Suprapubic skin (tissue), 4 donors: ENCODE results near the gene CLMP. TPM values are rescaled to one million over a fixed set of nuclear protein-coding genes. Genes with fewer than 3 reads are reported as not detected.
"Not testable (repeated sequence)": the region's sequence is repeated elsewhere in the genome, so short reads cannot be mapped to it uniquely, and the experiment has no call there.

Source experiments
- DNase-seq, 2 donors: peaks; one replicate each; pipeline ENCODE4 v3.0.0-alpha.2; 2019; ENCODE audit warnings: low spot score in 2 of 2
- H3K27ac ChIP-seq: fragments of 200-600 bp; sonication (generic); one replicate; pipeline ENCODE4 v1.5.1; 2019
- H3K27me3 ChIP-seq: fragments of 200-600 bp; sonication (generic); one replicate; pipeline ENCODE4 v1.5.1; 2019
- H3K36me3 ChIP-seq: fragments of 200-600 bp; sonication (generic); one replicate; pipeline ENCODE4 v1.5.1; 2019
- H3K4me1 ChIP-seq: fragments of 200-600 bp; sonication (generic); one replicate; pipeline ENCODE4 v1.5.1; 2019
- H3K4me3 ChIP-seq: fragments of 200-600 bp; sonication (generic); one replicate; pipeline ENCODE4 v1.5.1; 2019; ENCODE audit warnings: mild to moderate bottlenecking
- H3K9me3 ChIP-seq: fragments of 200-600 bp; sonication (generic); one replicate; pipeline ENCODE4 v1.5.1; 2019
- EP300 ChIP-seq: sonication (generic); formaldehyde crosslinking; IDR thresholded peaks from one replicate; pipeline ENCODE4 v1.6.1; 2017; ENCODE audit warnings: antibody characterized with exemption
- POLR2A ChIP-seq, 2 donors: fragments of 450-650 bp; IDR thresholded peaks; one replicate each; pipeline ENCODE4 v1.6.1; 2017; ENCODE audit warnings: antibody characterized with exemption in 2 of 2, mild to moderate bottlenecking in 2 of 2, moderate library complexity in 2 of 2
- POLR2AphosphoS5 ChIP-seq, 3 donors: sonication (generic); formaldehyde crosslinking; IDR thresholded peaks; one replicate each; pipeline ENCODE4 v1.6.1; 2017; ENCODE audit warnings: antibody characterized with exemption in 3 of 3
- WGBS: methylation state at CpG from one replicate; pipeline ENCODE4 v1.1.5; 2018; 5-methylcytosine and 5-hydroxymethylcytosine counted together
- total RNA-seq, 4 donors: library from RNA; depleted of rRNA; stranded (reverse); fragments of >200 nt; gene quantifications; one replicate each; pipeline ENCODE4 v1.1.0, GENCODE V29; 2016
- TF ChIP-seq, protein P1 (sequence below), 2 donors: fragments of 200-600 bp in 1 of 2; fragments of 450-650 bp in 1 of 2; sonication (generic) in 1 of 2; IDR thresholded peaks; one replicate each; pipeline ENCODE4 v1.5.1; 2016 to 2019; ENCODE audit warnings: antibody characterized with exemption in 2 of 2, mild to moderate bottlenecking in 1 of 2, moderate library complexity in 1 of 2

CLMP gene
- total RNA-seq, 4 donors from 2014 or later, result 17.5 to 26.9 (median 19.9) TPM

DNA sequence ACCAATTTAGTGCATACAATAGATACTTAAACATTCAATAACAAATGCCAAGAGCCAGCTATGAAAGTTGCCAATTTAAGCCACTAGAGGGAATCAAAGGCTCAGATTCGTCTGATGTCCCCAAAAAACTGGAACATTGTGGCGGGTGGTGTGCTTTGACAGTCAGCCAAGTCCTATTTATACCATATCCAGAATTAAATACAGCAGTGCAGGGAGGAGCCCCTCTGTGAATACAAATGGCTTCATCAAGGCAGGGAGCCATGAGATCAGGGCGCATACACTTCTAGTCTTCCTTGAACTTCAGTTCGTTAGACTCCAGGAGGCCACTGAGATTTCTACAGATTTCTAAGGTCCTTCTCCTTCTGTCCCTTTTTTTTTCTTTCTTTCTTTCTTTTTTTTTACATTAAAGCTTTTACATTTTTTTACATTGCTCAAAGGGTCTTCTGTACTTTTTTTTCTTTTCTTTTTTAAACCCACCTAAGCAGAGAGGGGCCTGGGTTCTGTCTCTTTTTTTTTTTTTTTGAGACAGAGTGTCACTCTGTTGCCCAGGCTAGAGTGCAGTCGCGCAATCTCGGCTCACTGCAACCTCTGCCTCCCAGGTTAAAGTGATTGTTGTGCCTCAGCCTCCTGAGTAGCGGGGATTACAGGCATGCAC lies 91.6 kb downstream of the CLMP start:
- 50% methylated on average over 8 of the region's 8 CpGs for WGBS
- H3K9me3 ChIP-seq, result no peaks in the 10 kb centered on the region
- H3K36me3 ChIP-seq, result no peaks in the 10 kb centered on the region
- no peak overlapping the region for H3K4me3 ChIP-seq
- H3K4me1 ChIP-seq, result peaks cover 9% of the 10 kb centered on the region
- TF ChIP-seq, protein P1, sequence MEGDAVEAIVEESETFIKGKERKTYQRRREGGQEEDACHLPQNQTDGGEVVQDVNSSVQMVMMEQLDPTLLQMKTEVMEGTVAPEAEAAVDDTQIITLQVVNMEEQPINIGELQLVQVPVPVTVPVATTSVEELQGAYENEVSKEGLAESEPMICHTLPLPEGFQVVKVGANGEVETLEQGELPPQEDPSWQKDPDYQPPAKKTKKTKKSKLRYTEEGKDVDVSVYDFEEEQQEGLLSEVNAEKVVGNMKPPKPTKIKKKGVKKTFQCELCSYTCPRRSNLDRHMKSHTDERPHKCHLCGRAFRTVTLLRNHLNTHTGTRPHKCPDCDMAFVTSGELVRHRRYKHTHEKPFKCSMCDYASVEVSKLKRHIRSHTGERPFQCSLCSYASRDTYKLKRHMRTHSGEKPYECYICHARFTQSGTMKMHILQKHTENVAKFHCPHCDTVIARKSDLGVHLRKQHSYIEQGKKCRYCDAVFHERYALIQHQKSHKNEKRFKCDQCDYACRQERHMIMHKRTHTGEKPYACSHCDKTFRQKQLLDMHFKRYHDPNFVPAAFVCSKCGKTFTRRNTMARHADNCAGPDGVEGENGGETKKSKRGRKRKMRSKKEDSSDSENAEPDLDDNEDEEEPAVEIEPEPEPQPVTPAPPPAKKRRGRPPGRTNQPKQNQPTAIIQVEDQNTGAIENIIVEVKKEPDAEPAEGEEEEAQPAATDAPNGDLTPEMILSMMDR (IDR thresholded peaks at IDR 0.05), result peak; percentile 48 to 54
- TF ChIP-seq POLR2A (IDR thresholded peaks at IDR 0.05), result no peak
- no peak overlapping the region for H3K27ac ChIP-seq
- DNase-seq, result peak; percentile 74 to 83
- H3K27me3 ChIP-seq, result peaks cover 2% of the 10 kb centered on the region

DNA sequence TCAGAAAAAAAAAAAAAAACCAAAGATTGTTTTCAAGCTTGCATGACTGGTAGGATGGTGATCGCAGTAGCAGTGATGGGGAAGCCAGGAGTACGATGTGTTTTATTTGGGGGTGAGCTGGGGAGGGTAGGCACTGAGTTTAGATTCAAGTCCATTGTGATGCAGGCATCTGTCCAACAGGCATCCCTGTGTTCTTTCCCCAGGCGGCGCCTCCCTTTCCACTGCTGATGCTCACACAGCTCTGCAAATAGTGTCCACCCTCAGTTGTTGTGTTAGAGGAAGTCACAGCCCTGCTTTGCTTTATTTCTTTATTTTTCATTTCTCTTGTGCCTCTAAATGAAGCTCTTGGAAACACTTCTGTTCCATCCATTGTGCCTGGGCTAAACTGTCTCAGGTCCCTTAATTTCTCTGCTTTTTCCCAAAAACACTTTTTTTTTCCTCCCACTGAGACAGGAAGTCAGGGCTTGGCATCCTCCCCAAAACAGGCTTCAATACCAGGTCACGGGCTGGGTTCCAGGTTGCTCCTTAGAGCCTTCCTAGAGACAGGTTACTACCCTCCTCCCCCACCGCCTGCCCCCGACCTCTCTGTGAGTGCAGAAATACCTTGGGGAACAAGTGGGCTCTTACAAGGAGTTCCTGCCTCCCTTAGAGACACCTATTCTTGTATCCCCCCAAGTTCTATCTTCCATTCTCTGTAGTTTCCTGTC lies 94.5 kb downstream of the CLMP start:
- Histone ChIP-seq H3K27ac (peak overlapping the region; percentile 8), H3K4me1 (peaks cover 9% of the 10 kb centered on the region), H3K9me3 (no peaks in the 10 kb centered on the region), H3K4me3 (no peak overlapping the region), H3K36me3 (no peaks in the 10 kb centered on the region), H3K27me3 (no peaks in the 10 kb centered on the region)
- no peak for TF ChIP-seq POLR2AphosphoS5 (IDR thresholded peaks at IDR 0.05)
- TF ChIP-seq, protein P1 (IDR thresholded peaks at IDR 0.05), result no peak
- TF ChIP-seq EP300, result no peak
- TF ChIP-seq POLR2A (IDR thresholded peaks at IDR 0.05), result no peak
- WGBS, result 60% methylated on average over 7 of the region's 7 CpGs
- DNase-seq, result no peak

DNA sequence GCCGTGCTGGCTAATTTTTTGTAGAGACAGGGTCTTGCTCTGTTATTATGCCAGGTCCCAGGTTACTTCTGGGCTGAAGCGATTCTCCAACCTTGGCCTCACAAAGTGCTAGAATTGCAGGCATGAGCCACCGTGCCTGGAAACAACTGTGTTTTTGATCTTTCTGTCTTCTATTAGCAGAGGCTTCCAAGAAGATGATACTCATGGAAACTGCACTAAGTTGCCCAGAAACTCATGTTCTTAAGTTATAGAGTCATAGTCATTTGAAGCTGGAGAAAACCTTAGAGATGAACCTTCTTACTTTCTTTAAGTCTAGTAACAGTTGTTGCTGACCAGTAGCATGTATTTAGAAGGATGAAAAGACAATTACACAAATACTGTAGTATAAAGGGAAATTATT lies 96.1 kb downstream of the CLMP start:
- Histone ChIP-seq H3K4me3 (no peak overlapping the region), H3K27ac (no peak overlapping the region), H3K4me1 (peaks cover 9% of the 10 kb centered on the region), H3K9me3 (no peaks in the 10 kb centered on the region), H3K27me3 (no peaks in the 10 kb centered on the region), H3K36me3 (no peaks in the 10 kb centered on the region)
- DNase-seq, result no peak
- no peak for TF ChIP-seq EP300
- TF ChIP-seq POLR2AphosphoS5 (IDR thresholded peaks at IDR 0.05), result no peak
- TF ChIP-seq POLR2A (IDR thresholded peaks at IDR 0.05), result no peak
- TF ChIP-seq, protein P1 (IDR thresholded peaks at IDR 0.05), result no peak
- 87% methylated on average over 3 of the region's 3 CpGs for WGBS

DNA sequence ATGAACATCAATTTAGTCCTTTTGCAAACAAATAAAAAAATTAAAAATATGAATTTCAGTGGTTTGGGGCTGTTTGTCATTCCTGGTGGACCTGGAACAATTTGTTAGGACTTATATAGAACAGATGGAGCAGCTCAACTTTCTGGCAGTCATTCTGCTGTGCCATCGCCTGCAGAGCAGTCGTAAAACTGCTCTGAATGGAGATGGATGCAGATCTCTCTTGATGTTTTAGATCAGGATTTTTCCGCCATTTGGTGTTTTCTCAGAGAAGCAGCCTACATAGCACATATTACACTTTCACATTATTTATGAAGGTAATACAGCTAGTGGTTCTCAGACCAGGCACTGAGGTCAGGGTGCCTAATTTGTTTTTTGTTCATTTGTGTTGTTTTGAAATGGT lies 101.3 kb downstream of the CLMP start:
- no peak overlapping the region for H3K27ac ChIP-seq
- DNase-seq, result no peak
- 79% methylated on average over 3 of the region's 3 CpGs for WGBS
- no peaks in the 10 kb centered on the region for H3K9me3 ChIP-seq
- H3K27me3 ChIP-seq, result no peaks in the 10 kb centered on the region
- H3K4me1 ChIP-seq, result no peaks in the 10 kb centered on the region
- no peak for TF ChIP-seq EP300
- TF ChIP-seq POLR2A (IDR thresholded peaks at IDR 0.05), result no peak
- TF ChIP-seq, protein P1 (IDR thresholded peaks at IDR 0.05), result no peak
- TF ChIP-seq POLR2AphosphoS5 (IDR thresholded peaks at IDR 0.05), result no peak
- H3K4me3 ChIP-seq, result no peak overlapping the region
- H3K36me3 ChIP-seq, result no peaks in the 10 kb centered on the region

DNA sequence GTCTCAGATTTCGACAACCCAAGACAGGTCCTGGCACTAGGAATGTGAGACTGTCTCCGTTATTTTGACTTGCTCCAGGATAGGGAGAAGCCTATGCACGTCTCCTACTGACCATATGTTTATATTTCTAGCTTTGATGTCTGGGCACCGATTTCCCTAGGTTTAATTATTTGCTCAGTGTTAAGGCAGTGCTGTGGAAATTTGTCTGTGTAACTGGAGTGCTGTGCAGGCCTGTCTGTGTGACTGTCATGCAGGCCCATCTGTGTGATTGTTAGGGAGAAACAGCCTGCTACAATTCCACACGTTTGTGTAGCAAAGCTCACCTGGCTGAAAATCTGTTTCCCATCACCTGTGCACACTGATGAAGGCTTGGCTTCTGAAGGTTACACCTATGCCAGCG lies 103.5 kb downstream of the CLMP start:
- H3K27me3 ChIP-seq, result no peaks in the 10 kb centered on the region
- no peaks in the 10 kb centered on the region for H3K4me1 ChIP-seq
- WGBS, result 74% methylated on average over 6 of the region's 6 CpGs
- H3K36me3 ChIP-seq, result no peaks in the 10 kb centered on the region
- H3K4me3 ChIP-seq, result no peak overlapping the region
- no peak for DNase-seq
- H3K27ac ChIP-seq, result no peak overlapping the region
- H3K9me3 ChIP-seq, result no peaks in the 10 kb centered on the region
- no peak for TF ChIP-seq EP300
- no peak for TF ChIP-seq POLR2A (IDR thresholded peaks at IDR 0.05)
- no peak for TF ChIP-seq POLR2AphosphoS5 (IDR thresholded peaks at IDR 0.05)
- TF ChIP-seq, protein P1 (IDR thresholded peaks at IDR 0.05), result no peak

DNA sequence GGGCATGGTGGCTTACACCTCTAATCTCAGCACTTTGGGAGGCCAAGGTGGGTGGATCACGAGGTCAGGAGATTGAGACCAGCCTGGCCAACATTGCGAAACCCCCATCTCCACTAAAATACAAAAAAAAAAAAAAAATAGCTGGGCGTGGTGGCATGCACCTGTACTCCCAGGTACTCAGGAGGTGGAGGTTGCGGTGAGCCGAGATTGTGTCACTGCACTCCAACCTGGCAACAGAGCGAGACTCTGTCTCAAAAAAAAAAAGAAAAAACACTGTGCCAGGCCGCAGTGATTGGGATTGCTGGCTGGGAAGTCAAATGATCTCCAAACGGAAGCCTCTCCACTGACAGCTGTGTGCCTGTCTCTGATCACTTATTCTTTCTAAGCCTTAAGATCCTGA lies 104.9 kb downstream of the CLMP start:
- H3K9me3 ChIP-seq, H3K27ac ChIP-seq, H3K4me1 ChIP-seq, DNase-seq, H3K4me3 ChIP-seq, H3K36me3 ChIP-seq, H3K27me3 ChIP-seq: not testable (repeated sequence)
- 85% methylated on average over 8 of the region's 8 CpGs for WGBS

DNA sequence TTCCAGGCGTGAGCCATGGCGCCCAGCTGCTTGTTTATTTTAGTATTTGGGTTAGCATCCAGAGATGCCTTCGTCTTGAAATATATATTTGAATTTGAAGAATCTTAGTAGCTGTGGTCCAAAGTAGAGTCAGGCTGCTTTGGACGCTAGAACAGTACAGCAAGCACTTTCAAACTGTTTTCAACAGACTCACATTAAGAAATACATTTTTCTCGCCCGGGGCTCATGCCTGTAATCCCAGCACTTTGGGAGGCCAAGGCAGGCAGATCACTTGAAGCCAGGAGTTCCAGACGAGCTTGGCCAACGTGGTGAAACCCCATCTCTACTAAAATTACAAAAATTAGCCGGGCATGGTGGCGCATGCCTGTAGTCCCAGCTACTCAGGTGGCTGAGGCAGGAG lies 106.2 kb downstream of the CLMP start:
- H3K27ac ChIP-seq, H3K4me1 ChIP-seq, DNase-seq, H3K36me3 ChIP-seq, H3K9me3 ChIP-seq, H3K4me3 ChIP-seq, H3K27me3 ChIP-seq: not testable (repeated sequence)
- 76% methylated on average over 10 of the region's 10 CpGs for WGBS

DNA sequence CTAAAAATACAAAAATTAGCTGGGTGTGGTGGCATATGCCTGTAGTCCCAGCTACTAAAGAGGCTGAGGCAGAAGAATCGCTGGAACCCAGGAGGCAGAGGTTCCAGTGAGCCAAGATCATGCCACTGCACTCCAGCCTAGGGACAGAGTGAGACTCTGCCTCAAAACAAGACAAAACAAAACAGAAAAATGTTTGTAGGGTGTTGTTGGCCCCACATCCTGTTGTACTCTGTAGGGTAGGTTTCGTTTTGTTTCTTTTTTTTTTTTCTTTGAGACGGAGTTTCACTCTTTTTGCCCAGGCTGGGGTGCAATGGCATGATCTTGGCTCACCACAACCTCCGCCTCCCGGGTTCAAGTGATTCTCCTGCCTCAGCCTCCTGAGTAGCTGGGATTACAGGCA lies 107.4 kb downstream of the CLMP start:
- not testable (repeated sequence) for DNase-seq, H3K4me1 ChIP-seq, H3K36me3 ChIP-seq, H3K27me3 ChIP-seq, H3K27ac ChIP-seq, H3K9me3 ChIP-seq, H3K4me3 ChIP-seq
- 87% methylated on average over 5 of the region's 5 CpGs for WGBS
